ENCODE results near the gene ATP1A1.

The ATP1A1 gene

GRCh38 chr1:116453906-116454305 lies 80.9 kb downstream of the ATP1A1 start:
- no peak for TF ChIP-seq CTCF (IDR thresholded peaks at IDR 0.05; ENCODE audit: low read length, missing control alignments)
- H3K4me3 ChIP-seq (replicated peaks; ENCODE audit: low read depth, low read length) = no peak overlapping the region
- DNase-seq (ENCODE audit: low read depth) = no peak
